SK-N-SH treated with all-trans-retinoic acid at 6 μM for 48 hours (cell line): Measurements from ENCODE around the gene AFF1.

ENCODE experiments used
- ATAC-seq: fragments of 200-7000 bp; cut with Tn5 transposase; 3 replicates; pipeline ENCODE4 v1.9.1; 2020; ENCODE audit warnings: mild to moderate bottlenecking, moderate library complexity
- ARNTL ChIP-seq: fragments of 450-650 bp; formaldehyde crosslinking; IDR thresholded peaks from 2 replicates; pipeline ENCODE4 v1.5.0; 2020; ENCODE audit warnings: low read depth, mild to moderate bottlenecking, moderate library complexity, borderline replicate concordance
- BACH2 ChIP-seq: fragments of 250-450 bp; sonication (Bioruptor Pico); IDR thresholded peaks from 2 replicates; pipeline ENCODE4 v1.9.0; 2021; ENCODE audit warnings: mild to moderate bottlenecking, borderline replicate concordance
- CREB5 ChIP-seq: fragments of 250-450 bp; sonication (Bioruptor Pico); IDR thresholded peaks from 2 replicates; pipeline ENCODE4 v1.5.1; 2020; ENCODE audit warnings: low read depth, mild to moderate bottlenecking, moderate library complexity
- CSDC2 ChIP-seq: fragments of 250-450 bp; sonication (Bioruptor Pico); IDR thresholded peaks from 2 replicates; pipeline ENCODE4 v1.5.0; 2020; ENCODE audit warnings: mild to moderate bottlenecking, moderate library complexity
- ESRRG ChIP-seq: fragments of 250-450 bp; sonication (Bioruptor Pico); IDR thresholded peaks from 2 replicates; pipeline ENCODE4 v1.6.1; 2021; ENCODE audit warnings: mild to moderate bottlenecking
- GLIS3 ChIP-seq: fragments of 250-450 bp; sonication (Bioruptor Pico); IDR thresholded peaks from 2 replicates; pipeline ENCODE4 v1.5.0; 2020; ENCODE audit warnings: mild to moderate bottlenecking, moderate library complexity
- ISL1 ChIP-seq: fragments of 250-450 bp; sonication (Bioruptor Pico); IDR thresholded peaks from 2 replicates; pipeline ENCODE4 v2.1.2; 2022; ENCODE audit warnings: mild to moderate bottlenecking, moderate library complexity
- OSR1 ChIP-seq: fragments of 250-450 bp; sonication (Bioruptor Pico); IDR thresholded peaks from 2 replicates; pipeline ENCODE4 v1.8.0; 2022; ENCODE audit warnings: moderate library complexity, mild to moderate bottlenecking, inconsistent platforms
- PATZ1 ChIP-seq: fragments of 250-450 bp; sonication (Bioruptor Pico); IDR thresholded peaks from 2 replicates; pipeline ENCODE4 v1.8.0; 2020; ENCODE audit warnings: mild to moderate bottlenecking, moderate library complexity, borderline replicate concordance
- POU6F1 ChIP-seq: fragments of 250-450 bp; sonication (Bioruptor Pico); IDR thresholded peaks from 2 replicates; pipeline ENCODE4 v1.8.0; 2021; ENCODE audit warnings: low read depth, mild to moderate bottlenecking, moderate library complexity, borderline replicate concordance
- PPARA ChIP-seq: fragments of 250-450 bp; sonication (Bioruptor Pico); IDR thresholded peaks from 2 replicates; pipeline ENCODE4 v1.5.0; 2020; ENCODE audit warnings: mild to moderate bottlenecking, borderline replicate concordance
- RARB ChIP-seq: fragments of 250-450 bp; sonication (Bioruptor Pico); IDR thresholded peaks from 2 replicates; pipeline ENCODE4 v1.8.0; 2021; ENCODE audit warnings: mild to moderate bottlenecking, moderate library complexity
- TCF4 ChIP-seq: fragments of 250-450 bp; sonication (Bioruptor Pico); IDR thresholded peaks from 2 replicates; pipeline ENCODE4 v1.8.0; 2021; ENCODE audit warnings: mild to moderate bottlenecking, moderate library complexity, borderline replicate concordance
- TOX ChIP-seq: fragments of 250-450 bp; sonication (Bioruptor Pico); IDR thresholded peaks from 2 replicates; pipeline ENCODE4 v1.8.0; 2021; ENCODE audit warnings: mild to moderate bottlenecking, moderate library complexity, borderline replicate concordance
- TSHZ2 ChIP-seq: fragments of 250-450 bp; sonication (Bioruptor Pico); IDR thresholded peaks from 2 replicates; pipeline ENCODE4 v1.5.0; 2020; ENCODE audit warnings: mild to moderate bottlenecking, moderate library complexity
- ZC3H10 ChIP-seq: fragments of 250-450 bp; sonication (Bioruptor Pico); IDR thresholded peaks from 2 replicates; pipeline ENCODE4 v1.5.1; 2021; ENCODE audit warnings: mild to moderate bottlenecking, moderate library complexity
- ZFP3 ChIP-seq: fragments of 250-450 bp; sonication (Bioruptor Pico); IDR thresholded peaks from 2 replicates; pipeline ENCODE4 v1.5.0; 2020; ENCODE audit warnings: mild to moderate bottlenecking, moderate library complexity
- ZFP30 ChIP-seq: fragments of 450-650 bp; formaldehyde crosslinking; IDR thresholded peaks from 2 replicates; pipeline ENCODE4 v1.5.0; 2022; ENCODE audit warnings: mild to moderate bottlenecking, moderate library complexity
- ZNF565 ChIP-seq: fragments of 450-650 bp; formaldehyde crosslinking; conservative IDR thresholded peaks from 2 replicates; pipeline ENCODE4 v1.5.0; 2020; ENCODE audit warnings: low read depth, mild to moderate bottlenecking, moderate library complexity
- ZNF70 ChIP-seq: fragments of 450-650 bp; formaldehyde crosslinking; IDR thresholded peaks from 2 replicates; pipeline ENCODE4 v1.5.0; 2020; ENCODE audit warnings: mild to moderate bottlenecking, moderate library complexity
- ZNF8 ChIP-seq: fragments of 450-650 bp; formaldehyde crosslinking; IDR thresholded peaks from 2 replicates; pipeline ENCODE4 v1.5.0; 2020; ENCODE audit warnings: mild to moderate bottlenecking, moderate library complexity

The AFF1 gene

GRCh38 chr4:86970447-86971354, 35.9 kb downstream of the AFF1 start:
- no peak for ATAC-seq
- TF ChIP-seq CREB5 (CRISPR knock-in tag) (no peak), ARNTL (CRISPR knock-in tag) (no peak), TOX (no peak), BACH2 (no peak), ZFP30 (no peak), ZNF565 (CRISPR knock-in tag) (no peak), POU6F1 (CRISPR knock-in tag) (no peak), ZC3H10 (no peak), ISL1 (CRISPR knock-in tag) (no peak)

GRCh38 chr4:86971355-86971683, 36.5 kb downstream of the AFF1 start:
- TF ChIP-seq TCF4 (CRISPR knock-in tag) (no peak), ZNF565 (CRISPR knock-in tag) (no peak)
- TF ChIP-seq, all 23 proteins: peak for 0
- ATAC-seq = no peak

- ATAC-seq = no peak
- TF ChIP-seq PATZ1 (CRISPR knock-in tag) = no peak
- no peak for TF ChIP-seq TSHZ2 (CRISPR knock-in tag)
- no peak for TF ChIP-seq ZNF8 (CRISPR knock-in tag)
- TF ChIP-seq ZNF565 (CRISPR knock-in tag) = no peak
- TF ChIP-seq ESRRG (CRISPR knock-in tag) = no peak
- no peak for TF ChIP-seq ZC3H10
- no peak for TF ChIP-seq ZFP30
- TF ChIP-seq CREB5 (CRISPR knock-in tag) = no peak
- TF ChIP-seq ARNTL (CRISPR knock-in tag) = no peak
- no peak for TF ChIP-seq ZNF70
- TF ChIP-seq ISL1 (CRISPR knock-in tag) = no peak
- no peak for TF ChIP-seq CSDC2
- TF ChIP-seq OSR1 (CRISPR knock-in tag) = no peak
- TF ChIP-seq TOX = no peak
- no peak for TF ChIP-seq RARB (CRISPR knock-in tag)
- TF ChIP-seq PPARA = no peak
- no peak for TF ChIP-seq TCF4 (CRISPR knock-in tag)
- no peak for TF ChIP-seq POU6F1 (CRISPR knock-in tag)
- no peak for TF ChIP-seq GLIS3 (CRISPR knock-in tag)
- TF ChIP-seq ZFP3 (CRISPR knock-in tag) = no peak
- TF ChIP-seq, all 23 proteins: peak for 0
Observed at GRCh38 chr4:86972997-86973396, 38.2 kb downstream of the AFF1 start.
